NT2/D1 (cell line): ENCODE data around the gene DIP2C.

Experiments used
- YY1 ChIP-seq: IDR thresholded peaks from 2 replicates; pipeline ENCODE4 v1.6.1; 2011; ENCODE audit not compliant: insufficient read length, insufficient read depth
- ZNF274 ChIP-seq: IDR thresholded peaks from 2 replicates; pipeline ENCODE4 v1.6.1; 2011; ENCODE audit warnings: mild to moderate bottlenecking, low read depth, low read length

- no peak for TF ChIP-seq YY1
- TF ChIP-seq ZNF274: no peak
These were observed 4.0 kb upstream of the DIP2C start for GRCh38 chr10:693506-693905.
